ENCODE measurements around the gene SCNN1G.

Gene SCNN1G

GRCh38 chr16:23141033-23141432 is 41.5 kb upstream of the SCNN1G start:
- ATAC-seq = no peak
- TF ChIP-seq PPARA (CRISPR knock-in tag; IDR thresholded peaks at IDR 0.05; ENCODE audit: borderline replicate concordance) (no peak), RARB (CRISPR knock-in tag; IDR thresholded peaks at IDR 0.05) (no peak), ZNF565 (CRISPR knock-in tag; conservative IDR thresholded peaks at IDR 0.05; ENCODE audit: low read depth) (no peak), ZFP3 (CRISPR knock-in tag; IDR thresholded peaks at IDR 0.05) (no peak), ESRRG (CRISPR knock-in tag; IDR thresholded peaks at IDR 0.05) (no peak)

DNA sequence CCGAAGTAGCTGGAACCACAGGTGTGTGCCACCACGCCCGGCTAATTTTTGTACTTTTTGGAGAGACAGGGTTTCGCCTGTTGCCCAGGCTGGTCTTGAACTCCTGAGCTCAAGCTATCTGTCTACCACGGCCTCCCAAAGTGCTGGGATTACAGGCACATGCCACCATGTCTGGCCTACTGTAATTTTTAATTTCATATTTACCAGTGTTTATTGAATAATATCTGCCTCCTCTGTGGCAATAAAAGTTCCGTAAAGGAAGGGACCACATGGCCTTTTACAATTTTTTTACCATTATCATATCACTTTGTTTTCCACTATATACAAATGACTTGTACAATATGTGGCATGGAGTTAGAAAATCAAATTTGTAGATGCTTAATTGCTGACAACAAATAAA is 41.0 kb upstream of the SCNN1G start:
- no peak for ATAC-seq

DNA sequence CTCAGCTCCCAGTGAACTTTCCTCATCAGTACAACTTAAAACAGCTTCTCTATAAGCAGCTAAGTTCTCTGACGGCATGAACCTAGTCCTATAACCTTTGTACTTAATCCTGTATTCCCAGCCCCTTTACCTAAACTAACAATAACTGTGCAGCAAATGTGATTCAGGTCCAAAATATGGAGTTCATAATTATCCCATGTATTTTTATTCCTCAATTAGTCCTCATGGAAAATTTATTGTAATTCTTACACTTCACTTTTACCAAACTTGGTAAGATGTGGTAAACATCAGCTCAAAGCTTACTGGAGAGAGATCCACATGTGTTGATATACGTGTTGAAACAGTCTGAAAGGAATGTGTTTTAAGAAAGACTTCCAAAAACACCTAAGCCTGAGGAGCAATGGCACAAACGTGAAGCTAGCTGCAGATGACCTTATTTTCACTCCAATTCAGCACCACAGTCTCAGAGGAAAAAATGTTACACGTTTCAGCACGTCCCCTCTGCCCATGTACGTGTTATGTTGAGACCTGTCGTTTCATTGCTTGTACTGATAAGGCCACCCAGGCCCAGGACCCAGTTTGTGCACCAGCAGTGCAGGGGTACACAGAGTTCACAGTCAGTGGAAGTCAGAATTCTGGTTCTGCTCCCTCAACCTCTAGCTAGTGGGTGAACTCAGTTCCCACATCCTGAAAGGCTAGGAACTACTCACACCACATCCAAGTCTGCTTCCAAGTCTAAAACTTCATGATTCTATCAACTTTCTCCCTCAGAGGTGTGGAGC is 40.4 kb upstream of the SCNN1G start:
- ATAC-seq = no peak
- TF ChIP-seq, protein P1, sequence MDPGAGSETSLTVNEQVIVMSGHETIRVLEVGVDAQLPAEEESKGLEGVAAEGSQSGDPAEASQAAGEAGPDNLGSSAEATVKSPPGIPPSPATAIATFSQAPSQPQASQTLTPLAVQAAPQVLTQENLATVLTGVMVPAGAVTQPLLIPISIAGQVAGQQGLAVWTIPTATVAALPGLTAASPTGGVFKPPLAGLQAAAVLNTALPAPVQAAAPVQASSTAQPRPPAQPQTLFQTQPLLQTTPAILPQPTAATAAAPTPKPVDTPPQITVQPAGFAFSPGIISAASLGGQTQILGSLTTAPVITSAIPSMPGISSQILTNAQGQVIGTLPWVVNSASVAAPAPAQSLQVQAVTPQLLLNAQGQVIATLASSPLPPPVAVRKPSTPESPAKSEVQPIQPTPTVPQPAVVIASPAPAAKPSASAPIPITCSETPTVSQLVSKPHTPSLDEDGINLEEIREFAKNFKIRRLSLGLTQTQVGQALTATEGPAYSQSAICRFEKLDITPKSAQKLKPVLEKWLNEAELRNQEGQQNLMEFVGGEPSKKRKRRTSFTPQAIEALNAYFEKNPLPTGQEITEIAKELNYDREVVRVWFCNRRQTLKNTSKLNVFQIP (CRISPR knock-in tag; IDR thresholded peaks at IDR 0.05; ENCODE audit: borderline replicate concordance, low read depth) = no peak
- no peak for TF ChIP-seq OSR1 (CRISPR knock-in tag; IDR thresholded peaks at IDR 0.05)
- TF ChIP-seq CSDC2 (CRISPR knock-in tag; IDR thresholded peaks at IDR 0.05) = no peak
- no peak for TF ChIP-seq PPARA (CRISPR knock-in tag; IDR thresholded peaks at IDR 0.05; ENCODE audit: borderline replicate concordance)
- TF ChIP-seq TOX (CRISPR knock-in tag; IDR thresholded peaks at IDR 0.05; ENCODE audit: borderline replicate concordance) = no peak
- no peak for TF ChIP-seq CREB5 (CRISPR knock-in tag; IDR thresholded peaks at IDR 0.05; ENCODE audit: low read depth)
- no peak for TF ChIP-seq ZFP30 (CRISPR knock-in tag; IDR thresholded peaks at IDR 0.05)
- TF ChIP-seq CSRNP3 (CRISPR knock-in tag; IDR thresholded peaks at IDR 0.05) = no peak
- no peak for TF ChIP-seq ISL1 (CRISPR knock-in tag; IDR thresholded peaks at IDR 0.05)

More for the DNA sequence above, 41.0 kb upstream of the SCNN1G start:
- TF ChIP-seq GLIS3 (CRISPR knock-in tag; IDR thresholded peaks at IDR 0.05) = no peak
- no peak for TF ChIP-seq PPARA (CRISPR knock-in tag; IDR thresholded peaks at IDR 0.05; ENCODE audit: borderline replicate concordance)
- TF ChIP-seq ZNF565 (CRISPR knock-in tag; conservative IDR thresholded peaks at IDR 0.05; ENCODE audit: low read depth) = no peak
- no peak for TF ChIP-seq RARB (CRISPR knock-in tag; IDR thresholded peaks at IDR 0.05)
- TF ChIP-seq BACH2 (CRISPR knock-in tag; IDR thresholded peaks at IDR 0.05; ENCODE audit: borderline replicate concordance) = no peak
- no peak for TF ChIP-seq ISL1 (CRISPR knock-in tag; IDR thresholded peaks at IDR 0.05)
- TF ChIP-seq CSDC2 (CRISPR knock-in tag; IDR thresholded peaks at IDR 0.05) = no peak
- TF ChIP-seq TOX (CRISPR knock-in tag; IDR thresholded peaks at IDR 0.05; ENCODE audit: borderline replicate concordance) = no peak
- no peak for TF ChIP-seq CREB5 (CRISPR knock-in tag; IDR thresholded peaks at IDR 0.05; ENCODE audit: low read depth)
- TF ChIP-seq ESRRG (CRISPR knock-in tag; IDR thresholded peaks at IDR 0.05) = no peak
- no peak for TF ChIP-seq TSHZ2 (CRISPR knock-in tag; IDR thresholded peaks at IDR 0.05)
- no peak for TF ChIP-seq ARNTL (CRISPR knock-in tag; IDR thresholded peaks at IDR 0.05; ENCODE audit: borderline replicate concordance, low read depth)
- TF ChIP-seq, protein P1 (CRISPR knock-in tag; IDR thresholded peaks at IDR 0.05; ENCODE audit: borderline replicate concordance, low read depth) = no peak
- TF ChIP-seq SNAI2 (CRISPR knock-in tag; IDR thresholded peaks at IDR 0.05) = no peak
- no peak for TF ChIP-seq TCF4 (CRISPR knock-in tag; IDR thresholded peaks at IDR 0.05; ENCODE audit: borderline replicate concordance)
- no peak for TF ChIP-seq ZFP3 (CRISPR knock-in tag; IDR thresholded peaks at IDR 0.05)
- TF ChIP-seq ZNF70 (CRISPR knock-in tag; IDR thresholded peaks at IDR 0.05) = no peak
- no peak for TF ChIP-seq ZNF8 (CRISPR knock-in tag; IDR thresholded peaks at IDR 0.05)
